Gastrocnemius medialis (tissue), 4 donors: Measurements from ENCODE around the gene STAT1. TPM values are rescaled to one million over a fixed set of nuclear protein-coding genes. Genes with fewer than 3 reads are reported as not detected.

Source experiments
- ATAC-seq, 2 donors: fragments of 150-250 bp; one replicate each; pipeline ENCODE4 v1.9.1; 2016
- DNase-seq, 2 donors: peaks; one replicate each; pipeline ENCODE4 v3.0.0-alpha.2; 2019
- H3K27ac ChIP-seq, 4 donors: fragments of 200-600 bp; sonication (generic); 1 replicate in 1 of 4; 2 replicates in 3 of 4; pipeline ENCODE4 v1.5.1; 2016 to 2018; ENCODE audit warnings: mild to moderate bottlenecking in 2 of 4, moderate library complexity in 1 of 4
- H3K27me3 ChIP-seq, 3 donors: fragments of 200-600 bp; sonication (generic) in 2 of 3; 1 replicate in 1 of 3; 2 replicates in 2 of 3; pipeline versions ENCODE4 v1.5.1 to v1.6.0; 2016 to 2019; ENCODE audit warnings: mild to moderate bottlenecking in 1 of 3, moderate library complexity in 1 of 3
- H3K36me3 ChIP-seq, 2 donors: fragments of 200-600 bp; sonication (generic) in 1 of 2; one replicate each; pipeline ENCODE4 v1.5.1; 2017 to 2018
- H3K4me1 ChIP-seq, 2 donors: fragments of 200-600 bp; sonication (generic) in 1 of 2; one replicate each; pipeline ENCODE4 v1.5.1; 2016 to 2017; ENCODE audit warnings: mild to moderate bottlenecking in 2 of 2
- H3K4me3 ChIP-seq, 4 donors: fragments of 200-600 bp; sonication (generic) in 3 of 4; 1 replicate in 1 of 4; 2 replicates in 3 of 4; pipeline ENCODE4 v1.5.1; 2016 to 2019; ENCODE audit warnings: mild to moderate bottlenecking in 2 of 4
- H3K9me3 ChIP-seq, 3 donors: fragments of 200-600 bp; sonication (generic) in 2 of 3; 1 replicate in 1 of 3; 2 replicates in 2 of 3; pipeline ENCODE4 v1.5.1; 2016 to 2019
- POLR2A ChIP-seq, 2 donors: fragments of 450-650 bp; IDR thresholded peaks; one replicate each; pipeline ENCODE4 v1.6.1; 2017; ENCODE audit warnings: antibody characterized with exemption in 2 of 2, mild to moderate bottlenecking in 2 of 2, moderate library complexity in 2 of 2
- in situ Hi-C, 4 donors: fragments of 200-750 bp; cut with MboI; loops; one replicate each; pipeline versions ENCODE4 v1.15.0 to v1.8.0; 2017; ENCODE audit warnings: low sequenced_read_pairs in 4 of 4
- intact Hi-C: fragments of 100-400 bp; cut with DNase I; formaldehyde crosslinking; loops from one replicate; pipeline ENCODE4 v1.15.1; 2023; ENCODE audit warnings: low total_unique reads
- total RNA-seq, 4 donors: library from RNA; depleted of rRNA; stranded (reverse); fragments of >200 nt; gene quantifications; one replicate each; pipeline versions ENCODE4 v1.1.0 to v1.2.3, GENCODE V29; 2016
- TF ChIP-seq, protein P1 (sequence below), 5 experiments: fragments of 450-650 bp in 3 of 5; fragments of 200-600 bp in 2 of 5; sonication (generic) in 2 of 5; IDR thresholded peaks in 4 of 5; conservative IDR thresholded peaks in 1 of 5; 1 replicate in 4 of 5; 2 replicates in 1 of 5; pipeline ENCODE4 v1.5.1; 2016 to 2019; ENCODE audit warnings: antibody characterized with exemption in 5 of 5, mild to moderate bottlenecking in 3 of 5, moderate library complexity in 3 of 5

The STAT1 gene
- total RNA-seq, 4 donors from 2014 or later: 23.0 to 36.9 (median 28.6) TPM

DNA sequence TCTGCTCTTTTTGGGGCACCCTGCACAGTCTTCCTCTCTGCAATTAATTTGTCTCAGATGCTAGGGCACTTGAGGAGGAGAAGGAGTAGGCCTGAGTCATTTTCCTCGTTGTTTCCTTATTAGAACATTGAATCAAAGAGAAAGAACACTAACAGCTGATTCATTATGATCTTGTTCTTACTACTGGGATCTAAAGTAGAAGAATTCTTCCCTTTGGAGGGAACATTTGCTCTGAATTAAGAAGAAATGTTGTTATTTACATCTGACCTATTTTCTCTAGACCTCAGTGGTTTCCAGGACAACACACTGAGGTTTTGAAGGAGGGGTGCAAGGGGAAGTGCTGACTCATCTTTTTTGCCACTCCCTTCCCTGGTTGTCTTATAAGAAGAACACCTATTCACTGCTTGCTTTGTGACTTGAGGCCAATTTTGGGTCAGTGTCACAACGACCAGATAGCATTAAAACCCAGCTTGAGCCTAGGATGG, 24.3 kb upstream of the STAT1 start:
- ATAC-seq (no peak), DNase-seq (no peak)
- in situ Hi-C loops (no loop called here), intact Hi-C loops (no loop called here)
- no peaks in the 10 kb centered on the region for H3K36me3 ChIP-seq
- H3K9me3 ChIP-seq: no peaks in the 10 kb centered on the region
- no peaks in the 10 kb centered on the region for H3K4me1 ChIP-seq
- no peak overlapping the region for H3K27ac ChIP-seq
- no peaks in the 10 kb centered on the region for H3K27me3 ChIP-seq
- TF ChIP-seq POLR2A (IDR thresholded peaks at IDR 0.05): no peak
- TF ChIP-seq, protein P1, sequence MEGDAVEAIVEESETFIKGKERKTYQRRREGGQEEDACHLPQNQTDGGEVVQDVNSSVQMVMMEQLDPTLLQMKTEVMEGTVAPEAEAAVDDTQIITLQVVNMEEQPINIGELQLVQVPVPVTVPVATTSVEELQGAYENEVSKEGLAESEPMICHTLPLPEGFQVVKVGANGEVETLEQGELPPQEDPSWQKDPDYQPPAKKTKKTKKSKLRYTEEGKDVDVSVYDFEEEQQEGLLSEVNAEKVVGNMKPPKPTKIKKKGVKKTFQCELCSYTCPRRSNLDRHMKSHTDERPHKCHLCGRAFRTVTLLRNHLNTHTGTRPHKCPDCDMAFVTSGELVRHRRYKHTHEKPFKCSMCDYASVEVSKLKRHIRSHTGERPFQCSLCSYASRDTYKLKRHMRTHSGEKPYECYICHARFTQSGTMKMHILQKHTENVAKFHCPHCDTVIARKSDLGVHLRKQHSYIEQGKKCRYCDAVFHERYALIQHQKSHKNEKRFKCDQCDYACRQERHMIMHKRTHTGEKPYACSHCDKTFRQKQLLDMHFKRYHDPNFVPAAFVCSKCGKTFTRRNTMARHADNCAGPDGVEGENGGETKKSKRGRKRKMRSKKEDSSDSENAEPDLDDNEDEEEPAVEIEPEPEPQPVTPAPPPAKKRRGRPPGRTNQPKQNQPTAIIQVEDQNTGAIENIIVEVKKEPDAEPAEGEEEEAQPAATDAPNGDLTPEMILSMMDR (IDR thresholded peaks at IDR 0.05 in 4 of 5, conservative IDR thresholded peaks at IDR 0.05 in 1 of 5): no peak
- H3K4me3 ChIP-seq: no peak overlapping the region

GRCh38 chr2:191037351-191037750, 23.4 kb upstream of the STAT1 start:
- no peaks in the 10 kb centered on the region for H3K36me3 ChIP-seq
- no peak for DNase-seq
- in situ Hi-C loops (no loop called here), intact Hi-C loops (no loop called here)
- no peak for ATAC-seq
- H3K27me3 ChIP-seq: no peaks in the 10 kb centered on the region
- no peak overlapping the region for H3K27ac ChIP-seq
- no peaks in the 10 kb centered on the region for H3K9me3 ChIP-seq
- TF ChIP-seq POLR2A (IDR thresholded peaks at IDR 0.05): no peak
- TF ChIP-seq, protein P1 (IDR thresholded peaks at IDR 0.05 in 4 of 5, conservative IDR thresholded peaks at IDR 0.05 in 1 of 5): no peak
- H3K4me3 ChIP-seq: no peak overlapping the region
- no peaks in the 10 kb centered on the region for H3K4me1 ChIP-seq

GRCh38 chr2:191036363-191036762, 22.4 kb upstream of the STAT1 start:
- in situ Hi-C loops: no loop called here

GRCh38 chr2:191032588-191033429, 18.8 kb upstream of the STAT1 start:
- Histone ChIP-seq H3K27me3 (no peaks in the 10 kb centered on the region), H3K4me3 (no peak overlapping the region), H3K36me3 (no peaks in the 10 kb centered on the region), H3K27ac (no peak overlapping the region), H3K9me3 (no peaks in the 10 kb centered on the region), H3K4me1 (no peaks in the 10 kb centered on the region)
- intact Hi-C loops: loop anchor here (5.0 kb wide), 1 partner anchor 251 kb away; no protein-coding TSS in a partner anchor
- no peak for ATAC-seq
- no peak for DNase-seq
- TF ChIP-seq, protein P1 (IDR thresholded peaks at IDR 0.05 in 4 of 5, conservative IDR thresholded peaks at IDR 0.05 in 1 of 5): no peak
- no peak for TF ChIP-seq POLR2A (IDR thresholded peaks at IDR 0.05)
- in situ Hi-C loops: no loop called here

More at GRCh38 chr2:191036363-191036762, 22.4 kb upstream of the STAT1 start:
- Histone ChIP-seq H3K4me3 (no peak overlapping the region), H3K27me3 (no peaks in the 10 kb centered on the region), H3K9me3 (no peaks in the 10 kb centered on the region), H3K4me1 (no peaks in the 10 kb centered on the region), H3K36me3 (no peaks in the 10 kb centered on the region), H3K27ac (no peak overlapping the region)
- ATAC-seq (no peak), DNase-seq (no peak)
- intact Hi-C loops: no loop called here
- TF ChIP-seq POLR2A (IDR thresholded peaks at IDR 0.05): no peak
- TF ChIP-seq, protein P1 (IDR thresholded peaks at IDR 0.05 in 4 of 5, conservative IDR thresholded peaks at IDR 0.05 in 1 of 5): no peak
